ENCODE data around the gene TNIP2. TPM values are rescaled to one million over a fixed set of nuclear protein-coding genes. Genes with fewer than 3 reads are reported as not detected.
"Not testable (repeated sequence)": the region's sequence is repeated elsewhere in the genome, so short reads cannot be mapped to it uniquely, and the experiment has no call there.

TNIP2 gene
- total RNA-seq, 4 donors from 2014 or later: 91.8 to 203 (median 129) TPM

DNA sequence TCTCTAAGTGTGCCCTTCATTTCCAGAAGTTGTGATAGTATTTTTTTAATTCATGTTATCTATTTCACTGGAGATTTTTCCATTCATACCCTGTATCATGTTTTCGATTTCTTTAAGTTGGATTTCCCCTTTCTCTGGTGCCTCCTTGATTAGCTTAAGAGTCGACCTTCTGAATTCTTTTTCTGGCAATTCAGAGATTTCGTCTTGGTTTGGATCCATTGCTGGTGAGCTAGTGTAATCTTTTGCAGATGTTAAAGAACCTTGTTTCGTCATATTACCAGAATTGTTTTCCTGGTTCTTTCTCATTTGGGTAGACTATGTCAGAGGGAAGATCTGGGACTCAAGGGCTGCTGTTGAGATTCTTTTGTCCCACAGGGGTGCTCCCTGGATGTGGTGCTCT lies 27.7 kb upstream of the TNIP2 start:
- Histone ChIP-seq H3K27ac (no peak overlapping the region), H3K4me1 (peaks cover 4 to 16% (median 11%) of the 10 kb centered on the region in 4 donors), H3K9me3 (no peaks in the 10 kb centered on the region), H3K36me3 (no peaks in the 10 kb centered on the region), H3K4me3 (no peak overlapping the region), H3K27me3 (no peaks in the 10 kb centered on the region)
- TF ChIP-seq, protein P1, sequence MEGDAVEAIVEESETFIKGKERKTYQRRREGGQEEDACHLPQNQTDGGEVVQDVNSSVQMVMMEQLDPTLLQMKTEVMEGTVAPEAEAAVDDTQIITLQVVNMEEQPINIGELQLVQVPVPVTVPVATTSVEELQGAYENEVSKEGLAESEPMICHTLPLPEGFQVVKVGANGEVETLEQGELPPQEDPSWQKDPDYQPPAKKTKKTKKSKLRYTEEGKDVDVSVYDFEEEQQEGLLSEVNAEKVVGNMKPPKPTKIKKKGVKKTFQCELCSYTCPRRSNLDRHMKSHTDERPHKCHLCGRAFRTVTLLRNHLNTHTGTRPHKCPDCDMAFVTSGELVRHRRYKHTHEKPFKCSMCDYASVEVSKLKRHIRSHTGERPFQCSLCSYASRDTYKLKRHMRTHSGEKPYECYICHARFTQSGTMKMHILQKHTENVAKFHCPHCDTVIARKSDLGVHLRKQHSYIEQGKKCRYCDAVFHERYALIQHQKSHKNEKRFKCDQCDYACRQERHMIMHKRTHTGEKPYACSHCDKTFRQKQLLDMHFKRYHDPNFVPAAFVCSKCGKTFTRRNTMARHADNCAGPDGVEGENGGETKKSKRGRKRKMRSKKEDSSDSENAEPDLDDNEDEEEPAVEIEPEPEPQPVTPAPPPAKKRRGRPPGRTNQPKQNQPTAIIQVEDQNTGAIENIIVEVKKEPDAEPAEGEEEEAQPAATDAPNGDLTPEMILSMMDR (IDR thresholded peaks at IDR 0.05): no peak
- TF ChIP-seq EP300 (IDR thresholded peaks at IDR 0.05; ENCODE audit: low read depth) (no peak), POLR2A (IDR thresholded peaks at IDR 0.05) (no peak), POLR2AphosphoS5 (IDR thresholded peaks at IDR 0.05) (no peak)
- in situ Hi-C loops (cut with MboI; ENCODE audit: low pct_ligation_motif_present in 1 of 4, low pct_unique_long_range_greater_than_20kb in 1 of 4, low sequenced_read_pairs in 3 of 4) (no loop called here), intact Hi-C loops (cut with DNase I; ENCODE audit: low total_unique reads) (no loop called here)
- WGBS, 2 donors (ENCODE audit: low coverage in 1 of 2): 90 to 92% methylated on average over 4 of the region's 4 CpGs
- no peak for DNase-seq

DNA sequence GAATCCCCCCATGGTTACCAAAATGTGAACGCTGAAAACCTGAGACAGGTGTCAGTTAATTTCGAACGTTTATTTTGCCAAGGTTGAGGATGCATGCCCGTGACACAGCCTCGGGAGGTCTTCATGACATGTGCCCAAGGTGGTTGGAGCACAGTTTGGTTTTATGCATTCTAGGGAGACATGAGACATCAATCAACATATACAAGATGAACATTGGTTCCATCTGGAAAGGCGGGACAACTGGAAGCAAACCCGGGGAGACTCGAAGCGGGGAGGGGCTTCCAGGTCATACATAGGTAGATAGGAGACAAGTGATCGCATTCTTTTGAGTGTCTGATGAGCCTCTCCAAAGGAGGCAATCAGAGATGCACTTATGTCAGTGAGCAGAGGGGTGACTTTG lies 25.8 kb upstream of the TNIP2 start:
- Histone ChIP-seq H3K27me3 (no peaks in the 10 kb centered on the region), H3K36me3 (no peaks in the 10 kb centered on the region), H3K9me3 (no peaks in the 10 kb centered on the region), H3K4me3 (no peak overlapping the region), H3K4me1 (no peaks in the 10 kb centered on the region), H3K27ac (no peak overlapping the region)
- in situ Hi-C loops (cut with MboI; ENCODE audit: low pct_ligation_motif_present in 1 of 4, low pct_unique_long_range_greater_than_20kb in 1 of 4, low sequenced_read_pairs in 3 of 4): no loop called here
- WGBS, 2 donors (ENCODE audit: low coverage in 1 of 2): 95 to 100% methylated on average over 2 to 10 of the region's 10 CpGs
- TF ChIP-seq, protein P1 (IDR thresholded peaks at IDR 0.05): no peak
- TF ChIP-seq EP300 (IDR thresholded peaks at IDR 0.05; ENCODE audit: low read depth) (no peak), POLR2AphosphoS5 (IDR thresholded peaks at IDR 0.05) (no peak)
- no peak for DNase-seq
- intact Hi-C loops (cut with DNase I; ENCODE audit: low total_unique reads): no loop called here

- H3K27me3 ChIP-seq; H3K9me3 ChIP-seq; H3K27ac ChIP-seq; in situ Hi-C loops (cut with MboI; ENCODE audit: low pct_ligation_motif_present in 1 of 4, low pct_unique_long_range_greater_than_20kb in 1 of 4, low sequenced_read_pairs in 3 of 4); DNase-seq; H3K36me3 ChIP-seq; intact Hi-C loops (cut with DNase I; ENCODE audit: low total_unique reads); H3K4me1 ChIP-seq; H3K4me3 ChIP-seq: not testable (repeated sequence)
- whole genome bisulfite sequencing, 2 donors (ENCODE audit: low coverage in 1 of 2): 87 to 90% methylated on average over 3 to 5 of the region's 5 CpGs
Observed at GRCh38 chr4:2780643-2781042, 24.5 kb upstream of the TNIP2 start.

DNA sequence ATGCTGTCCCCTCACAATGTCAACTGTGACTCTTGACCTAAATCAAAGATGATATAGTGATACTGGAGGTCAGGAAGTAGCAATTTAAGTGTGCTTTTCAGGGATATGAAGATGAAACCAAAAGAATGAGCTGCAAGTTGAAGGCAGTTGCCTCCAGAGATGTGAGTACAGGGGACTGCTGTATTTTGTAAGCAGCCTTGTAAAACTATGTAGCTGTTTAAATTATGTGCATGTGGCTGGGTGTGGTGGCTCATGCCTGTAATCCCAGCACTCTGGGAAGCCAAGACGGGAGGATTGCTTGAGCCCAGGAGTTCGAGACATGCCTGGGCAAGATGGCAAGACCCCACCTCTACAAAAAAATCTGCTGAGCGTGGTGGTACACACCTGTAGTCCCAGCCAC lies 15.1 kb upstream of the TNIP2 start:
- WGBS, 2 donors (ENCODE audit: low coverage in 1 of 2): 67 to 79% methylated on average over 2 to 3 of the region's 3 CpGs
- intact Hi-C loops (cut with DNase I; ENCODE audit: low total_unique reads) (no loop called here), in situ Hi-C loops (cut with MboI; ENCODE audit: low pct_ligation_motif_present in 1 of 4, low pct_unique_long_range_greater_than_20kb in 1 of 4, low sequenced_read_pairs in 3 of 4) (loop anchor here in 2 of 4 donors (25.0 kb wide), 1 partner anchor 166 kb away; no protein-coding TSS in a partner anchor)
- Histone ChIP-seq H3K27ac (no peak overlapping the region), H3K9me3 (no peaks in the 10 kb centered on the region), H3K36me3 (no peaks in the 10 kb centered on the region), H3K4me1 (peaks cover 0 to 8% (median 0%) of the 10 kb centered on the region in 4 donors), H3K27me3 (no peaks in the 10 kb centered on the region), H3K4me3 (no peak overlapping the region)
- TF ChIP-seq EP300 (IDR thresholded peaks at IDR 0.05; ENCODE audit: low read depth) (no peak), POLR2AphosphoS5 (IDR thresholded peaks at IDR 0.05) (no peak), POLR2A (IDR thresholded peaks at IDR 0.05) (no peak)
- TF ChIP-seq, protein P1 (IDR thresholded peaks at IDR 0.05): no peak
- no peak for DNase-seq

GRCh38 chr4:2768921-2769336 lies 12.8 kb upstream of the TNIP2 start:
- Histone ChIP-seq H3K4me1 (peaks cover 0 to 9% (median 2%) of the 10 kb centered on the region in 4 donors), H3K9me3 (no peaks in the 10 kb centered on the region), H3K27me3 (no peaks in the 10 kb centered on the region), H3K27ac (no peak overlapping the region), H3K4me3 (no peak overlapping the region), H3K36me3 (no peaks in the 10 kb centered on the region)
- 57% methylated on average over 14 of the region's 15 CpGs; no CpG with 5 or more reads in 1 of the 2 donors for WGBS, 2 donors (ENCODE audit: low coverage in 1 of 2)
- DNase-seq: no peak
- in situ Hi-C loops (cut with MboI; ENCODE audit: low pct_ligation_motif_present in 1 of 4, low pct_unique_long_range_greater_than_20kb in 1 of 4, low sequenced_read_pairs in 3 of 4) (loop anchor here (10.0 to 25.0 kb wide), 3 partner anchors 168 to 186 kb away; no protein-coding TSS in a partner anchor), intact Hi-C loops (cut with DNase I; ENCODE audit: low total_unique reads) (loop anchor here (10.0 kb wide), 2 partner anchors 106 to 276 kb away; no protein-coding TSS in a partner anchor)
- TF ChIP-seq POLR2A (IDR thresholded peaks at IDR 0.05): no peak

Measured in transverse colon (tissue), 4 donors.